GM21528 (cell line): ENCODE results near the gene ARHGAP27.

ENCODE experiments used
- ATAC-seq: cut with Tn5 transposase; IDR thresholded peaks from one replicate; pipeline ENCODE4 v1.9.1; 2021; ENCODE audit warnings: mild to moderate bottlenecking, moderate library complexity; ENCODE audit not compliant: unreplicated experiment, low FRiP score

Gene ARHGAP27

DNA sequence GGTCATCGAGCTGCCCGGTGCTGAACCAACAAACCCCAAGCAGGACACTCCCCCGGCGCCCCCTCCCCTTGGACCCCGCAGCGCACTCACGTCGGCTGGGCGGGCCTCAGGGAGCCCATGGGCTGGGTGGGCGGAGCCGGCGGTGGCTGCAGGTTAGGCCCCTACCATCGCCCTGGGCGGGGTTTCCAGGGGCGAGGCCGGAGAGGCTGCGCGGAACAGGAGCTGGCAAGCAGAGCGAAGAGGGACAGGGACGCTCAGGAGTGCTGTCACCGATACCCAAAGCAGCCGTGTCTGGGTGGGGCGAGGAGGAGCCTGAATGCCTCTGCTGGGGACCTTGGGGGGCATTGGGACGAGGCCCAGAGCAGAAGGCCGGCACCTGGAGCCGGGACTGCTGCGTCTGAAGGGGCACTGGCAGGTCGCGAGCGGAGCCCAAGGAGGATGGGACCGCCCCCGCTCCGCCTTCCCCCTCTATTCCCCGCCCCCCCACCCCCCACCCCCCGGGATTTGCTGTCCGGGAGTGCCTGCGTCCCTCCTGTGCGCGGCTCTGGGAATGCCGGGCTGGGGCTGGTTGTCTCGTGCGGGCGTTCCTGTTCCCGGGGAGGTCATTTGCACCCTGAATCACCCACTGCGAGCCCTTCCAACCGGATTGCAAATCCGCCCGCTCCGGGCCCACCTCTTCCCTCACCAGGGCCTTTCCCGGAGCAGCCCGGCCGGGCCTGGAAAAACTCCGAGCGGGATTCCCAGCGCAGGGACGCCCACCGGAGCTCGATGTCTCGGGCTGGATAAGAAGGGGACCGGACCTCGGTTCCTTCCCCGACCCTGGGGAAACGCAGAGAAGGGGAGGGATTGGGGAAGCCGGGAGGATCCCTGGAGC, 902 bp downstream of the ARHGAP27 start:
- peak; percentile 54 for ATAC-seq

DNA sequence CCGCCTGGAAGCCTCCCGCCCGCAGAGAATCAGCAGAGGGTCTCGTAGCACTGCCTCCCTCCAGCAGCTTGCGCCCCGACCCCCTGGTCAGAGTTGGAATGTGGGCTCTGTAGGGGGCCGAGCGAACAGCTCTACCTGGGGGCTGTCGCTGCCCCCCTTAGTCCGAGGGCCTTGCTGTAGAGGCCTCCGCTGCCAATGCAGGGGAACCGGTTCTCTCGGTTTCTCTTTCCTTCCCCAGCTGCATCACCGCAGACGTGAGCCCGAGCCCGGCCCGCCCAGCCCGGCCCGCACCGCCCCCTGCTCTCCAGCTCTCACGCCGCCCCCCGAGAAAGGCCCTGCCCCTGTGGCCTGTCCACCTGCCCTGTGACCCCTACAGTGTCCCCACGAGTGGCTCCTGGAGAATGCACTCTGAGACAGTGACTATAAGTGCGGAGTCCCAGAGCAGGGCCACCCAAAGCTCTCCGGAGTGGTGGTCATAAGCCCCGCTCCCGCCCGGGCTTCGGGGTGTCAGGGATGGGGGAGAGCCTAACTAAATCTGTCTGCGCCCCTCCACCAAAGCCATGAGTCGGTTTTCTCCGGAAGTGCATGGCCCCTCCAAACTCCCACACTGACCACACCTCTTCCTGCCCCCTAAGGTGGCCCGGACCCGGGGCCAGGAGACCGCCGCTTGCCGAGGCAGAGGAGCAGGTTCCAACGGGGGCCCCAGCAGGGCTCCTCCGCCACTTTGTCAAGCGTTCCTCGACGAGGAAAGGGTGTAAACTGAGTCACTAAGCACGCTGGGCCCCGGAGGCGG, 1.7 kb downstream of the ARHGAP27 start:
- ATAC-seq, result peak; percentile 19

DNA sequence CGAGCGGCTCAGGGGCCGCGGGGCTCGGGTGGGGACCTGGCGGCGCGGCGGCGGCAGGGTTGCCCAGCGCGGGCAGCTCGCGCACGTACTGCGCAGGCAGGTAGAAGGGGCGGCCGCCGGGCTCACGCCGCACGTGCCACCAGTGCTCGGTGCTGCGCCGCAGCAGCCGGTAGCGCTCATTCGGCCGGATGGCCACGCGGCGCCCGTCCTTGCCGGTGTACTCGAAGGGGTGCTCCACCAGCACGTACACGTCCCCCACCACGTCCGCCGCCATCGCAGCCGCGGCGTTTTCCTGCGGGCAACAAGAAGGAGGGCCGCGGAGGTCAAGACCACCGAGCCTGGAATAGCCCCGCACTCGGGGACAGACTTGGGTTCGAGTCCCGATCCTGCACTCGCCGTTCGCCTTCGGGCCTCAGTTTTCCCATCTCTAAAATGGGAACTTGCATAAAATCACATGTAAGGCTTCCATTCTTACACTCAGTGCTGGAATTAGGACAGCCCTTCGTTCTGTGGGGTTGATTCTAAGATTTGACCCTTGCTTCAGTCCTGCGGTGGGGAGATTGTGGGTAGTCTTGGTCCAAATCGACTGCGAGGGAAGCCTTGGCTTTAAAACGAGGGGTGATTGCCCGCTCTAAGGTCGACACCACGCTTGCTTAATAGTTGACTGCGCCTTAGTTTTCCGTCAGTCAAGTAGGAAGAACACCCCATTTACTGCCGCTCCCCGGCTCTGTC, 2.5 kb downstream of the ARHGAP27 start:
- no peak for ATAC-seq

DNA sequence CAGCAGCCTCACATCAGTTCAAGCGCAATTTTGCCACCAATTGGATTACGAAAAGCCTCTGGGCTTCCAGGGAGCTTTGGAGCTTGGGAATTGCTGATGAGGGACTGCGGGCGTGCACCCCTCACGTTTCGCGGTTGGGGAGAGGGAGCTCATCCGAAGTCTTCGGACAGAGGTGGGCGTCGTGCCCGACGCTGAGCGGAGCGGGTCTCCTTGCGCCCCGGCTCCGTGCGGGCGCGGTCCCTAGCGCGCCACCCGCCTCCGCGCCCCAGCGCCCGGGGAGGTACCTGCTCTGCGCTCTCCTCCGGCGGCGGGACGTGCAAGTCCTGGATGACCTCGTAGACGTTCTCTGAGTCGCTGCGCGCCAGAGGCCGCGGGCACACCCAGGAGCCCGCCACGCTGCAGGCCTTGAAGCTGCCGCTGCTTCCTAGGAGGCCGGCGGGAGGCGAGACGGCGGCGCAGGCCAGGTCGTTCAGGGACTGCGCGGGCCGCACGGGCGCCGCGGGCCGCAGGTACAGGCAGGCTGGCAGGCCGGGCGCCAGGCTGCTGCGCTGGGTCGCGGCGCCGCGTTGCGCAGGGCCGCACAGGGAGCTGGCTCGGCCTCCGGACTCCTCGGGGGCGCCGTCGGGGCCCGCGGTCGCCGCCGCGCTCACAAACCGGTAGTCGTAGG, 3.2 kb downstream of the ARHGAP27 start:
- no peak for ATAC-seq

DNA sequence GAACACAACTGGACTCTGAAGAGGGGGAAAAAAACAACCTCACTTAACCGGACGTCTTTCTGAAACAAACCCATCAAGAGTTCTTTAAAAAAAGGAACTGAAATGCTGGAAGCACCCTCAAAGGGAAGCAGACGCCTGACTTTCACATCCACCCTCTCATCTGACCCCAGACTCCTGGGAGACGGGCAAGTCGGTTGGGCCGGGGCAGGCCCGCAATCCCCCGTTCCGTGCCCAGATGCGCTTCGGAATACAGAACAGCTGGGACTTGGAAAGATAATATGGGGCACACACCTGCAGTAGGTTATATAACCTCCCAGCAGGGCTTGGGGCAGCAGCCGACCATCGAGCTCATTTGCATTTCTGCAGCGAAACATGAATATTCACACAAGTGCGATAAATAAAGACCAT, 3.7 kb downstream of the ARHGAP27 start:
- no peak for ATAC-seq

DNA sequence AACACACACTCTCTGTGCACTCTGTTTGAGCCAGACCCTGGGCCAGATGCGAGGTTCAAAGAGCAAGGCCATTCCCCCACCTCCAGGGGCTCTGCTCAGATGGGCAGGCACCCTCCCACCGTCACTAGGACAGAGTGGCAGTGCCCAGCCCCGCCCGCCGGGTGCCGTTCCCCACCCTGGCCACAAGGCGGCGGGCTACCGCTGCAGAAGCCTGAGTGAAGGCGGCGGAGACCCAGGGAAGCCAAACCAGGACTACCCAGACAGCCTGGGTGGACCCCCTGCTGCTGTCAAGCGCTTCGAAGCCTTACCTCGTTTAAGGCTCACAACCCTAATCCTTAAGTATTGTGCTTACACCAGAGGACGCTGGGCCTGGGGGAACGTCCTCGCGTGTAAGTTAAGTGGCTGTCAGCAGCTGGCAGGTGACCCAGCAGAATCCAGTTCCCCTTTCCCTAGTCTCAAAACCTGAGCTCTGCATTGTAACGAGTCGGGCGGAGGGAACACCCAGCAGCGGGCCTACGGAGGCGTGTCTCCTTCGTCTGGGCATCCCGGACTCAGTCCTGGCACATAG, 4.5 kb downstream of the ARHGAP27 start:
- ATAC-seq, result peak; percentile 44

DNA sequence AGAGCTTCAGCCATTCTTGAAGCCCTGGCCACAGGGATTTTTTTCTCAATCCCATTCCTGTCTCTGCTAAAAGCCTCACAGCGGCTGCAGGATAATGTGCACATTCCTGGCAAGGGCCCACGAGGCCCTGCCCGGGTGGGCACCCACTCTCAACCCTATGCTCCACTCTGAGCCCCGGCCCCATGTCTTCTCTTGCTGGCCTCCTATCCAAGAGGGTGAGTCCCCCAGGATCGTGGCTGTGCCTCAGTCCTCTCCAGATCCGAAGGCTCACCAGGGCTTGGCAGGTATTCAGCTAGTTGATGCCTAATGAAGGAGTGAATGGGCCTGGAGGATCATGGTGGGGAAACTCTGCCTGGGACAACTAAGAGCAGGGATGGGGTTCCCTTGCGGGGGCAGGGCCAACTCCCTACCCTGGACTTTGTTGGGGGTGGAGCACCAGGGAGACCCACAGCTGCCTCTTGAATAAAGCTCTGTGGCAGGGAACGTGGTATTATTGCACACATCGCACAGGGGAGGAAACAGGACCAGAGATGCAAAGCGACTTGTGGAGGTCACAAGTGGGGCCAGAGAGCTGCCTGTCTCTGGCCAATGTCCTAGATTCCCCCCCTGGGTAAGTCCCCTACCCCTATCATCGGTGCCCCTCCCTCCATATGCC, 5.4 kb downstream of the ARHGAP27 start:
- no peak for ATAC-seq

DNA sequence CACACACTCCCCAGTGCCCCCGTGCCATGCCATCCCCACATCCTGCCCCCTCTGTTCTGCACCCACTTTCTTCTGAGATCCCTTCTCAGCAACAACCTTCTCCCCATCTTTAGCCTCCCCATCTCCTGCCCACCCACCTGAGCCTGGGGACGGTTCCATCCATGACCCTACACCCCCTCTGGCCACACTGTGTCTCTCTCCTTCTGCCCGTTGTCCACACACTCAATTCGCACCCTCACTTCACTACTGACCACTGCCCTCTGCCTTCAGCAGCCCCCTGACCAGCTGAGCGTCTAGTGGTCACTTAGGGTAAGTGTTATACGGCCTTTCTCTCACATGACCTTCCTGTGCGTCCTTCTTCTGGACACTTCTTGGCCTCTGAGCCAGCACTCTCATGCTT, 6.1 kb downstream of the ARHGAP27 start:
- no peak for ATAC-seq

DNA sequence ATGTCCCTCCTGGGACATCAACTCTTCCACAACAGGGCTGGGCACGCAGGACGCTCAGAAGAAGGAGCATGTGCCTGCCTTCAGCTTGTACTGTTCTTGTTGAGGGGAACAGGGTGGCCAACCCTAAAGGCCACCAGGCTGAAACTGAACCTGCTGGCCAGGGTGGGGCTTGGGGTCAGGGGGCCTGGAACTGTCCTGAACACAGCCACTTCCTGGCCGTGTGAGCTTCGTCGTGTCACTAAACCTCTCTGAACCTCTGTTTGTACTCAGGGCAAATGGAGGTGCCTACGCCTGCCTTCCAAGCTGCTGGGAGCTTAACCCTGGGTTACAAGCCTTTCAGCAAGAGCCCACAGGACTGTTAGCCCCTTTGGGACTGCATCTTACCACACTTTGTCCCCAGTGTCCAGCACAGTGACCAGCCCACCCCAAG, 6.7 kb downstream of the ARHGAP27 start:
- no peak for ATAC-seq

DNA sequence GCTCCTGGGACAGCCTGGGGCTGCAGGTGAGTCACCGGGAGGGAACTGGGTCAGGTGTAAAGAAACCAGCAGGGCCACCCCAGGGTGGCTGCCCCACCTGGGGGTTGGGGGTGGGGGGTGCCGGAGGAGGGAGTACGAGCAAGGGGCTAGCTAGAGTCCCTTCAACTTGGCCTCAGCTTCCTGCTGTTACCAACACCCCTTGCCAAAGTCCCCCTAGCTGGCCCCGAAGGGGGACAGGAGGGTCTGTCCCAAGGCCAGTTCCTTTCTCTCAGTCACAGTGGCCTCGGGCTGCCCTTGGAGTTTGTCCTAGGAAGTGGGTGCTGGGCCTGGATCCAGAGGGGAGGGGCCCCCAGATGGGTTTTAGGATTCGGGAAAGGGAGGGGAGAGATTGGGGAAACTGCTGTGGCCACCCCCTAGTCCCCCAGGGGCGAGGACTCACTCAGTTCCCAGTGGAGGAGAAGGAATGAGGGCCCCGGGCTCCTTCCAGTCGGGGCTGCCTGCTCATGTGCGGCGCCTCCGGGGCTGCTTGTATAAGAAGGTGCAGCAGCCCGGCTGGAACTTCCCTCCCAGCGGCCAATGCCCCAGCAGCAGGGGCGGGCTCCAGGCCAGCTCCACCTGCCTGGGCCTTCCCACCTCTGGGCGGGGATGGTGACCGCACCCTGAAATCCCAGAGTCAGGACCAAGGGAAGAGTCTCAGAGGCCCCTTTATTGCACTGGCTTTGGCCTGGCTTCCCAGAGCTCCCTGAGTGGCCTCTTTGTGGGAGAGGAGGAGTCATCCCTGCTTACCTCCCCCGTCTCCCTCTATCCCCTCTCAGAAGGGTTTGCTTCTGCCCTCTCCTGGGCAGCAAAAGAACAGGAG, 7.3 kb downstream of the ARHGAP27 start:
- no peak for ATAC-seq

DNA sequence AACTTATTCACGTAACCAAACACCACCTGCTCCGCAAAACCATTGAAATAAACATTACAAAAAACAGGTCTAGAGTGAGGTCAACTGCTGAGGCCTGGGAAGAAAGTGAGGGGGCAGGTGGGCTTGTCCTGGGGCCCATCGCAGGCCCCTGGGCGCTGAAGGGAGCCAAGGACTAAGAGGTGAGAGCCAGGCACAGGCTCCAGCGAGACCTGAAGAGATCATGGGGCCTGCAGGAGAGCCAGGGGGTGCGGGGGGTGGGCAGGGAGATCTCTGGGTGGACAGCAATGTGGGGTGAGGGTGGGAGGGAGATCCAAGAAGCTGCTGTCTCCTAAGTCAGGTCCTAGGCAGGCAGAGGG, 7.9 kb downstream of the ARHGAP27 start:
- ATAC-seq, result no peak

DNA sequence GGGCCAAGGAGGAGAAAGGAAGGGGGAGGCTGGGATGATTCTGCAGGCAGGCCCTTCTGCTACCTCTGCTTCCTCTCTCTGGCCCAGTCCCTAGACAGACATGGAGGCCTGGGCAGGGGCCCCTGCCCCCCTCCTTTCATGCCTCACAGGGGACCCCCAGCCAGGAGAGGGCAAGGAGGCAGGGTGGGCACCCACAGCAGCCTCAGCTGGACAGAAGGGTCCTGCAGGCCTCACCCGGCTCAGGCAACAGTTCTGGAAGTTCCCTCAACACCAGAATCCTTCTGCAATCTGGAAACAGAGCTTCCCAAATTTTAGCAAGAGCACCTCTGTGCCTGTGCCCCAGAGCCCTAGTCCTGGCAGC, 8.7 kb downstream of the ARHGAP27 start:
- ATAC-seq, result no peak

DNA sequence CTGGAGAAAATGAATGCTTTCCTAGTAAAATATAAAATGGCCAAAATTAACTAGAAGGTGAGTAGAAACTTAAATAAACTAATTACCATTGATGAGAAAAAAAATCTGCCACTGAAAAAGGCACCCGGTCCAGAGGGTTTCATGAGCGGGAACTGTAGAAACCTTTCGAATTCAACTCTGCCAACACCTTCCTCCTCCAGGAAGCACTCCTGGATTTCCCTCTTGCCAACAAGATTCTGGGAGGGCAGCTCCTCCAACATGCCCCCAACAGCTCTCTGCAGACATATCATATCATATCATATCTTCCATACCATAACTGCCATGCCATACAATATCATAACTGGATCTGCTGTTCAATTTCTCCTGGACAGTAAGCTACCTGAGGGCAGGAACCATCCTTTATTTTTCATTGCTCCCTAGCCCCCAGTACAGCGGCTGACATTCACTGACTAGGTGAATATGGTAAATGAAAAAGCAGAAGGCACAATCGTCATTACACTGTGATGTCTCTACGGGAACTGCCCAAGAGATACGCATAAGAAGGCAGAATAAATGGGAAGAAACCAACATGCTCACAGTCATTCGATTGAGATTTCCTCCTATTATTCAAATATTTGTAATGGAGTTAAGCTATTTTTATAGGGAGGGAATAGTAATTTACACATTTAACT, 9.2 kb downstream of the ARHGAP27 start:
- no peak for ATAC-seq

DNA sequence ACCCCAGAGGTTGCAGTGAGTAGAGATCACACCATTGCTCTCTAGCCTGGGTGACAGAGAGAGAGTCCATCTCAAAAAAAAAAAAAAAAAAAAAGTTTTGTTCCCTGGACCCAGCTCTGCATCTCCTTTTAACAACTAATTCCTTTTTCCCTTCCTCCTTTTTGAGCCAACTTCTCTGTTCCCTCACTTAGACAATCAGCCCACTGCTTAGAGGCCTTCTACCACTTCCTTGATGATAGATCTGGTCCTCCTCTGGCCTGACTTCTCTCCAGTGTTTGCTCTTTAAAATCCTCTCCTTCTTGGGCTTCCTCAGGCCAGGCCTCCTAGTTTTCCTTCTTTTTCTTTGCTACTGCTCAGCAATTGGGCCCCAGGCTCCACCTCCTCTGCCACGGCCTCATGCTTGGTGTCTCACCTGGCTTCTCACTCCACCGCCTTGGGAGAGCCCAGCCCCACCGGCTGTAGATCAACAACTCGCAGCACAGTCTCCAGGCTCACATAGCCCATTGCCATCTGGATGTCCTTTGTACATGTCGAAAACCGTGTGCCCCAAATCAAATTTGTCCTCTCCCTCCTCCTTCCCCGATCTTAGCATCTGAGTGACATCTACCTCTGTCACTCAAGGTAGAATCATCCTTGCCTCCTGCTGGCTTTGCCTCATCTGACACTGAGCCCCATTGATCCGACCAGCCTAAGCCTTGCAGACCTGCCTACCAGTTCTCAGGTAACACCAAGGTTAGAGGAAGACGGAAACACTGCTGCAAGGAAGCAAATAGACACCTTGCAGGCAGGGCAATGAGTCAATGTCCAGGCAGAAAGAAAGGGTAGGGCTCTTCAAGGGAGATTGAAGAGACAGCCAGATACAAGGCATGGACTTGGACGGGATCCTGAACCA, 17.4 kb downstream of the ARHGAP27 start:
- no peak for ATAC-seq

DNA sequence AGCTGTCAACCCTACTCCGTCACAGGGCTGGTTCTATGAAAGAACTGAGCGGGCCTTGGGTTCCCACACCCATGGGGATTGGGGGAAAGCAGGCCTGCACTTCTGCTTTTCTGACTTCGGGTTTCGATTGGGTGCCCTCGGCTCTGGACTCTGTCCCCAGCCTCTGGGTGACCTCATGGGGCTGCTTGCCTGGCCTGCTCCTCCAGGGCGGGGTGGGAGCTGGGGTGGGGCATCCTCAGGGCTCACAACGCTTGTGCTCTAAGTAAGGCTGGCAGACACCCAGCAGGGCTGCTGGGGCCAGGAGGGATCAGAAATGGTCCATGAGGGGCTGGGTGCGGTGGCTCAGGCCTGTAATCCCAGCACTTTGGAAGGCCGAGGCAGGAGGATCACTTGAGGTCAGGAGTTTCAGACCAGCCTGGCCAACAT, 19.2 kb downstream of the ARHGAP27 start:
- ATAC-seq, result no peak

DNA sequence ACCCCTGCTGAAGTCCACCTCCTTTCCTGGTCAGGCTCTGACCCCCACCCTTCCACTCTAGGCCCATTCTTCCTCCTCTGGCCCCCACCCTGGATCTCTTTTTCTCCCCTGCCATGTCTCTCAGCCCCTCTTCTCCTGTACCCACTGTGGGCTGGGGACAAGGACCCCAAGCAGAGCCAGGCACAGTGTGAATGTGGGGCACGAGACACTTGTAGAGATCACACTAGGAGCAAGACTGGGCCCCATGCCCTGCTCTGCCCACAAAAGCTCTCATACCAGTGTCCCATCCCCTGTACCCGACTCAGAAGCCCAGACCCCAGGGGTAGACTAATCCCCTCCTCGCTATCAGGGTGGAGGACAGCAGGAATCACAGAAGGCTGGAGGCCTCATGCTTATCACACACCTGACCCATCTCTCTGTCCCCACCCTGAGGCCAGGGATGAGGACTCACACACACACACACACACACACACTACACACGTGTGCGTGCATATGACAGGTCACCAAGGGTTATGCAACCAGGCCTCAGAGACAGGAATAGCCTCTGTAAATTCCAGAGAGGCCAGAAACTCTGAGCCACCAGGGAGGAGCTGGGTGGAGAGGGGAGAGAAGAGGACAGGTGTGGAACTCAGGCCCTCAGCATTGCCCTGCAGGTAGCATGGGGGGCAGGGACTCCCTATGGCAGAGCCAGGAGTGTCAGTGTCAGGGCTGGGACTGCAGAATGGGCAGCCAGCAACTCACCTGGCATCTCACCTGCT, 21.1 kb downstream of the ARHGAP27 start:
- no peak for ATAC-seq
